Omental fat pad (tissue), 4 donors: ENCODE measurements around the gene DGKB. TPM values are rescaled to one million over a fixed set of nuclear protein-coding genes. Genes with fewer than 3 reads are reported as not detected.

ENCODE experiments used
- ATAC-seq: fragments of 150-250 bp; one replicate; pipeline ENCODE4 v1.9.1; 2016; ENCODE audit warnings: mild to moderate bottlenecking, moderate library complexity; ENCODE audit not compliant: low FRiP score
- DNase-seq: peaks from one replicate; pipeline ENCODE4 v3.0.0-alpha.2; 2019; ENCODE audit warnings: low spot score
- CTCF ChIP-seq, 3 donors: fragments of 450-650 bp; IDR thresholded peaks; one replicate each; pipeline ENCODE4 v1.5.1; 2016 to 2017; ENCODE audit warnings: antibody characterized with exemption in 3 of 3, mild to moderate bottlenecking in 3 of 3, moderate library complexity in 2 of 3
- total RNA-seq, 4 donors: library from RNA; depleted of rRNA; stranded (reverse); fragments of >200 nt; gene quantifications; one replicate each; pipeline ENCODE4 v1.1.0, GENCODE V29; 2016

DGKB gene
- total RNA-seq, 4 donors from 2014 or later, result 0.12 to 2.8 TPM; not detected in 2

- TF ChIP-seq CTCF (IDR thresholded peaks at IDR 0.05), result no peak
- ATAC-seq (no peak), DNase-seq (no peak)
These were observed 161.9 kb downstream of the DGKB start for GRCh38 chr7:14740606-14741005.

DNA sequence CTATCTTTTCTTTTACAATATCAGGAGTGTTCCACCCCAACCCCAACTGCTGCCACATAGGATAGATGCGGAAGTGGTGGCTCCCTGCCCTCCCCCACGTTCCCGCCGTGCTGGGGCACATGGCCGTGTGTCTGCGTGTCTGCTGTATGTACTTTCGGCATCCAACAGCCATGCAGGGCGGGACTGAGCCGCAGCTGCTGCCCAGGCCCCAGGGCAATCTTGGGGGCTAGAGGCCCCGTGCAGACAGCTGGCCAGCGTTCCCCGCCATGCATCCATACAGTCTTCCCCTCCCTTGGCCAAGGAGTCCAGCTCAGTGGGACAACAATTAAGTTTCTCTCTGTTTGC lies 162.7 kb downstream of the DGKB start:
- DNase-seq (no peak), ATAC-seq (no peak)
- TF ChIP-seq CTCF (IDR thresholded peaks at IDR 0.05), result no peak

DNA sequence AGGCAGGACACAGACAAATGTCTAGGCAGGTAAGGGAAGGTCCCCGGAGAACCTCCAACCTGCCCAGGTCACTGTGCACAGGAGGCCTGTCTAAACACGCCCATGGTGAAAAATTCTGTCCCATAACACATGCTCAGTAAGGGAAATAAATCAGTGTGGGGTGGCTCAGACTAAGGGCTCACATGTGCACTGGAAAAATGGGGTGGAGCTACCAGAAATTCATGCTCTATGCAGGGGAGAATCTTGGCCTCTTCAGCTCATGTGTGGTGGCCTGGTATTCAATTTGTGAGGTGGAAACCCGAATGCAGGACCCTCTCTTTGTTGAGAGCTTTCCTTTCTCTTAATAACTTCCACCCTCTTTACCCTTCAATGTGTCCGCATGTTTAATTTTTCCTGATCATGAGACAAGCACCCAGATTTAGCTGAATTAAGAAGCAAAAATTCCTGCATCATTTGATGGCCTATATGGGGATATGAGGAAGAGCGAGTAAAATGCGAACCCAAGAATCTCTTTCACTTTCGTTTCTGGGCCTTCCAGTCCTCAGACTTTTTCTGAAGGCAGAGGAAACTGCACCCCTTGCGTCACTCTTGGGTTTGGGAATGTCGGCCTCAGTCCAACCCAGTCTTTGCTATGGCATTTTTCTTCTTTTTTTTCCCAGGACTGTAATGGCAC lies 163.2 kb downstream of the DGKB start:
- DNase-seq (no peak), ATAC-seq (no peak)
- TF ChIP-seq CTCF (IDR thresholded peaks at IDR 0.05), result no peak

- no peak for TF ChIP-seq CTCF (IDR thresholded peaks at IDR 0.05)
- DNase-seq (no peak), ATAC-seq (no peak)
These were observed 164.5 kb downstream of the DGKB start for GRCh38 chr7:14738086-14738485.

DNA sequence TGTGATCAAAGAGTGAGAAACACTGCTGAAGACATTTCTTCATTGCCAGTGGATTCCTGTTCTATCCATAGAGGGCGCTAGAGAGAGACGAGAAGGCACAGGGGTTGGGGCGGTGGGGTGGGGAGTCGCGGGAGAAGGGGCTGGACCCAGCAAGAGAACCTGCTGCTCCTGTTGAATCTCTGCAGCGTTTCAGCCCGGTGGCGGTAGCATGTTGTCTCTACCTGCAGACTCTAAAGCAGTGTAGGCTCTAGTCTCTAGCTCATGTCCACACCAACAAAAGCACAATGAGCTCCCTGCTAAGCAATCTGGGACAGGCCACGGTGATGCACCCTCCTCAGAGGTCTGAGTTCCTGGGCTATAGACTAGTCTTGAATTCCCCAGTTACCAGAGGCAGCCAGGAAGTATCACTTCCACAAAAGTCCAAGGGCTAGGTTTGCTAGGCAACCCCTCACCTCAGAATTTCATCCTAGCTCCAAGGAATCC lies 167.7 kb downstream of the DGKB start:
- ATAC-seq (no peak), DNase-seq (no peak)
- TF ChIP-seq CTCF (IDR thresholded peaks at IDR 0.05), result no peak

- DNase-seq, result no peak
- no peak for TF ChIP-seq CTCF (IDR thresholded peaks at IDR 0.05)
- no peak for ATAC-seq
These were observed 181.8 kb downstream of the DGKB start for GRCh38 chr7:14720785-14721184.

GRCh38 chr7:14717816-14718215 lies 184.7 kb downstream of the DGKB start:
- DNase-seq, result no peak
- no peak for ATAC-seq
- TF ChIP-seq CTCF (IDR thresholded peaks at IDR 0.05), result no peak
